Prostate gland (tissue), 2 donors: Measurements from ENCODE around the gene WFIKKN1. TPM values are rescaled to one million over a fixed set of nuclear protein-coding genes. Genes with fewer than 3 reads are reported as not detected.

Experiments
- DNase-seq: peaks from one replicate; pipeline ENCODE4 v3.0.0-alpha.2; 2019; ENCODE audit warnings: low spot score
- H3K27ac ChIP-seq, 2 donors: fragments of 200-600 bp; sonication (generic); 2 replicates each; pipeline ENCODE4 v1.5.1; 2017 to 2019
- H3K27me3 ChIP-seq: fragments of 200-600 bp; sonication (generic); replicated peaks from 2 replicates; pipeline ENCODE4 v1.5.1; 2019; ENCODE audit not compliant: insufficient read depth
- H3K36me3 ChIP-seq, 2 donors: fragments of 200-600 bp; sonication (generic); 1 replicate in 1 of 2; 2 replicates in 1 of 2; pipeline versions ENCODE4 v1.5.1 to v1.8.1; 2017 to 2019
- H3K4me1 ChIP-seq: fragments of 200-600 bp; sonication (generic); replicated peaks from 2 replicates; pipeline ENCODE4 v1.5.1; 2019
- H3K4me3 ChIP-seq, 2 donors: fragments of 200-600 bp; sonication (generic); 2 replicates each; pipeline ENCODE4 v1.5.1; 2017 to 2019
- H3K9me3 ChIP-seq: fragments of 200-600 bp; sonication (generic); 2 replicates; pipeline ENCODE4 v1.5.1; 2017
- CTCF ChIP-seq, 4 experiments: fragments of 200-600 bp in 2 of 4; fragments of 450-650 bp in 2 of 4; sonication (generic) in 2 of 4; IDR thresholded peaks; 1 replicate in 3 of 4; 2 replicates in 1 of 4; pipeline ENCODE4 v1.5.1; 2016 to 2019; ENCODE audit warnings: antibody characterized with exemption in 4 of 4, mild to moderate bottlenecking in 2 of 4, moderate library complexity in 2 of 4
- POLR2A ChIP-seq: fragments of 450-650 bp; IDR thresholded peaks from one replicate; pipeline ENCODE4 v1.6.1; 2016; ENCODE audit warnings: antibody characterized with exemption, mild to moderate bottlenecking
- POLR2AphosphoS5 ChIP-seq: sonication (generic); formaldehyde crosslinking; IDR thresholded peaks from one replicate; pipeline ENCODE4 v1.6.1; 2017; ENCODE audit warnings: antibody characterized with exemption
- WGBS: methylation state at CpG from one replicate; pipeline ENCODE4 v1.1.5; 2018; 5-methylcytosine and 5-hydroxymethylcytosine counted together
- intact Hi-C: fragments of 100-400 bp; cut with DNase I; formaldehyde crosslinking; loops from one replicate; pipeline ENCODE4 v1.14.2; 2022
- total RNA-seq, 2 donors: library from RNA; depleted of rRNA; stranded (reverse); fragments of >200 nt; gene quantifications; one replicate each; pipeline ENCODE4 v1.1.0, GENCODE V29; 2016

The WFIKKN1 gene
- total RNA-seq, 2 donors from 2014 or later = 1.5 to 1.9 TPM

DNA sequence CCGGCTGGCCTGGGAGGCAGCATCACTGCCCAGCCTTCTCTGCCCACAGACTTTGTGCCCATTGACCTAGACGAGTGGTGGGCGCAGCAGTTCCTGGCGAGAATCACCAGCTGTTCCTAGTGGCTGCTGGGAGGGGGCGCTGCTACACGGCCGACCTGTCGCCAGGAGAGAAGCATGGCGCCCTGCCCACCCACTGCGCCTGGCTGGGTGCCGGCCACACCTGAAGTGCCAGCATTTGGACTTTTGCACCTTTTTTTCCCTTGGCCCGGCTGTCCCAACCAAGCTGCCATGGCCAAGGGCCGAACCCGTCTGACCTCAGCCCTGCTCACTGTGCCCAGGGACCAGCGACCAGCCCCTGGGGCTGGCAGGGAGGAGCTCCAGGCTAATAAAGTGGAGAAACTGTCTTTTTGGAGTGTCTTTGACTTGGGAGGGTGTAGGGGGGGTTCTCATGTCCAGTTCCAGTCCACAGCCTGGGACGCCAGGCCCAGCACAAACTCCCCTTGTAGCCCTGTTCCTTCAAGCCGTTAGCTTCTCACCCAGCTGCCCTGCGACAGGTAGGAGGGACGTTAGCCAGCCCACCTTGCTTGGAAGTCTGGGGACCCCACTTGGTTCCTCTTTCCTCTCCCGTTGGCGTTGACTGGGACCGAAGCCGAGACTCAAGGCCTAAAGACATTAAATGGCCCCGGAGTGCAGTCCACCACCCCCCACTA is 17.4 kb downstream of the WFIKKN1 start:
- peak overlapping the region; percentile 52 to 77 for H3K4me3 ChIP-seq
- no peaks in the 10 kb centered on the region for H3K27me3 ChIP-seq
- peak overlapping the region; percentile 74 to 89 for H3K27ac ChIP-seq
- WGBS = 22% methylated on average over 24 of the region's 24 CpGs
- no peaks in the 10 kb centered on the region for H3K9me3 ChIP-seq
- H3K4me1 ChIP-seq = peaks cover 18% of the 10 kb centered on the region
- H3K36me3 ChIP-seq = no peaks in the 10 kb centered on the region
- peak; percentile 38 for DNase-seq
- TF ChIP-seq CTCF (IDR thresholded peaks at IDR 0.05) (peak in 2 of 4 experiments; percentile 47 to 48), POLR2AphosphoS5 (no peak), POLR2A (no peak)
- intact Hi-C loops = no loop called here

- Histone ChIP-seq H3K9me3 (no peaks in the 10 kb centered on the region), H3K27me3 (no peaks in the 10 kb centered on the region), H3K36me3 (no peaks in the 10 kb centered on the region), H3K4me1 (peaks cover 18% of the 10 kb centered on the region), H3K4me3 (peak within 1 kb of the TSS; percentile 52 to 77), H3K27ac (peak within 1 kb of the TSS; percentile 74 to 89)
- peak; percentile 91 for DNase-seq
- intact Hi-C loops = no loop called here
- TF ChIP-seq POLR2AphosphoS5 = peak; percentile 89
- peak in 1 of 4 experiments; percentile 28 for TF ChIP-seq CTCF (IDR thresholded peaks at IDR 0.05)
- peak; percentile 43 for TF ChIP-seq POLR2A
- under 1% methylated on average over 69 of the region's 91 CpGs for WGBS
These were observed 18.2 kb downstream of the WFIKKN1 start, which contains the start of gene WDR90 for GRCh38 chr16:648781-649589. Gene WDR90, plus strand, starts transcription at chr16:649365. Its CDS starts 52 bp downstream, at chr16:649417.

DNA sequence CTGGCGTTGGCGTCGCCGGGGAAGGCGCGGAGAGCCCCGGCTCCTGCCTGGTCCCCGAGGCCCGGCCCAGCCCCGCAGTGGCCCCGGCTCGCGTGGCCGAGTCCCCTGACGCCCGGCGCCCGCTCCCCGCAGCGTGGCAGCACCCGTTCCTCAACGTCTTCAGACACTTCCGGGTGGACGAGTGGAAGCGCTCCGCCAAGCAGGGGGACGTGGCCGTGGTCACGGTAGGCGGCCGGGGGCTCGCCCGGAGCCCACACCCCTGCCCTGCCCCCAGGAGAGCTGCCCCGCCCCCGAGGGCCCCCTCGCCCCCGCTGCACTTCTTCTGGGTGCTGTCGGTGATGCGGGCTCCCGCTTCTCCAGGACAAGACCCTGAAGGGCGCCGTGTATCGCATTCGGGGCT is 18.8 kb downstream of the WFIKKN1 start:
- H3K4me1 ChIP-seq = peaks cover 18% of the 10 kb centered on the region
- H3K27ac ChIP-seq = peak overlapping the region in 1 of 2 donors; percentile 89
- 1% methylated on average over 17 of the region's 44 CpGs for WGBS
- no peak for DNase-seq
- H3K27me3 ChIP-seq = no peaks in the 10 kb centered on the region
- H3K4me3 ChIP-seq = peak overlapping the region; percentile 52 to 77
- no peak for TF ChIP-seq POLR2AphosphoS5
- TF ChIP-seq CTCF (IDR thresholded peaks at IDR 0.05) = no peak
- TF ChIP-seq POLR2A = no peak
- intact Hi-C loops = no loop called here
- H3K9me3 ChIP-seq = no peaks in the 10 kb centered on the region
- H3K36me3 ChIP-seq = no peaks in the 10 kb centered on the region

DNA sequence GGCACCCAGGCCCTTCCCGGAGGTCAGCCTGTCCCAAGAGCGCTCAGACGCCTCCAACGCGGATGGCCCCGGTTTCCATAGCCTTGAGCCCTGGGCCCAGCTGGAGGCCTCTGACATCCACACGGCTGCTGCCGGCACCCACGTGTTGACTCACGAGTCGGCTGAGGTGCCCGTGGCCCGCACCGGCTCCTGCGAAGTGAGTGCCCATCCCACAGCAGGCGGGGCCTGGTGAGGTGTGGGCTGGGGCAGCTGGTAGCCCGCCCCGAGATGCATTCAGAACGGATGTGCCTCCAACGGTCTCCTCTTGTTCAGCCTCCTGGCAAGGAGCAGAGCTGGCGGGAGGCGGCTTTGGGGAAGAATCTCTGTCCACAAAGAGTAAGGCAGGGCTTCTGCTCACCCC is 21.1 kb downstream of the WFIKKN1 start:
- no peaks in the 10 kb centered on the region for H3K27me3 ChIP-seq
- no peak overlapping the region for H3K4me3 ChIP-seq
- peaks cover 18% of the 10 kb centered on the region for H3K4me1 ChIP-seq
- TF ChIP-seq CTCF (IDR thresholded peaks at IDR 0.05) (no peak), POLR2A (no peak), POLR2AphosphoS5 (no peak)
- DNase-seq = no peak
- no peaks in the 10 kb centered on the region for H3K9me3 ChIP-seq
- WGBS = 81% methylated on average over 16 of the region's 22 CpGs
- no peaks in the 10 kb centered on the region for H3K36me3 ChIP-seq
- intact Hi-C loops = no loop called here
- no peak overlapping the region for H3K27ac ChIP-seq
